NCI-H146 treated with DMSO at 0.1 percent for 48 hours (cell line): Measurements from ENCODE around the gene SCARF1.

Experiments
- DNase-seq: peaks from one replicate; lab custom pipeline; 2025; ENCODE audit not compliant: unreplicated experiment; lab: John Stamatoyannopoulos, UW

SCARF1 gene

GRCh38 chr17:1628856-1629503 lies 16.6 kb downstream of the SCARF1 start:
- DNase-seq, result peak; percentile 88

DNA sequence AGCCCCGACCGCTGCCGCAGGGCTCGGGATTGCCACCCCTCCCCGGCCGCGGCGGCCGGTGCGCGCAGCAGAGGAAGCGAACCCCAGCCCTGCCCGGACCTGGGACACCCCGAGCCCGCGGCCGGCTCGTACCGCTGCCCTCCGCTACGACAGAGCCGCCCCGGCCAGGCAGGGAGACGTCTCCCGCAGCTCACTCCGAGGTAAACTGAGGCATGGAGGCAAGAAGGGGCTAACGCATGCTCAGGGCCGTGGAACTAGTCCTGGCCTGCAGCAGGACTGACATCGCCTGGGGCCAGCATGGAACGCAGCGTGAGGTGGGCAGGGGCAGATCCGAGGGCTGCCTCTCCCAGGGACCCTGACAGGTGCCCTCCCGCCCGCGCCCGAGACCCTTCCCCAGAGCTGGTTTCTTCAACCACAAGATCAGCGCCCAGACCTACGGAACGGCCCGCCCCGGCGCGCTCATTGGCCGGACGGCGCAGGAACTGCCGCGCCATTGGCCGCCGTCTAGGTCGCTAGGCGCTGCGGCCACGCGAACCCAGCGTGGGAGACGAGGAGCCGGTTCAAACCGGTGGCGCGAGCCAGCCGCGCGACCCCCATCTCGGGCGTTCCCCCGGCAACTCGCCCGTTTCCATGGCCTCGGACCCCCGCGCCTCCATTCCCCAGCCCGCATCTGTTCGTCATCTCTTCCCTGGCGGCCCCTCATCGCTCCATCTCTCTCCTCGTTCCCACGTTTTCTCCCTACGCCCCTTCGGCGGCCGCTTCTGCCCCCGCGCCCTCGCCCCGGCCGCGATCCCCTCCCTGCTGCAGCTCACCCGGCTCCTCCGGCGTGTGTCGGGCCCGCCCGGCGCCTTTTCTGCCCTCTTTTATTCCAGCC lies 17.3 kb downstream of the SCARF1 start, which contains the start of gene SLC43A2:
TSS of gene SLC43A2 (minus strand) at position 853 of the 874 bp plus-strand sequence. CDS start 960 bp downstream, outside the sequence.
- peak; percentile 58 for DNase-seq

- no peak for DNase-seq
Observed at GRCh38 chr17:1627182-1627981, 18.1 kb downstream of the SCARF1 start.

GRCh38 chr17:1626333-1626732 lies 19.2 kb downstream of the SCARF1 start:
- no peak for DNase-seq

DNA sequence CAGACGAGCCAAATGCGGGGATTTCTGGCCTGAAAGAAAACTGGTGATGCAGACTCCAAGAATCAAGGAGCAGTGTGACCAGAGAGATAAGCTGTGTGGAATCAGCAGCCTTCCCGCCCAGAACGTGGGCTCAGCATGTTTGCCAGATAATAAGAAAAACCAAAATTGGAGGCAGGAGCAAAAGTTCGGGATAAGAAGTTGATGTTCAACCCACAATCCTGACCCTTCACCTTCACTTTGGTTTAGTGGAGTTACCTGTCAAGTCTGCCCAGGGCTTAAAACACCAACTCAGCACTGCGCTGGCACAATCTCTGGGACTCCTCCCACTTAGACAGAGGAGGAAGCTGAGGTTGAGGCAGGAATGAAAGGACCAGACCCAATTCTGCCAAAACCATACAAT lies 20.0 kb downstream of the SCARF1 start:
- DNase-seq, result no peak

DNA sequence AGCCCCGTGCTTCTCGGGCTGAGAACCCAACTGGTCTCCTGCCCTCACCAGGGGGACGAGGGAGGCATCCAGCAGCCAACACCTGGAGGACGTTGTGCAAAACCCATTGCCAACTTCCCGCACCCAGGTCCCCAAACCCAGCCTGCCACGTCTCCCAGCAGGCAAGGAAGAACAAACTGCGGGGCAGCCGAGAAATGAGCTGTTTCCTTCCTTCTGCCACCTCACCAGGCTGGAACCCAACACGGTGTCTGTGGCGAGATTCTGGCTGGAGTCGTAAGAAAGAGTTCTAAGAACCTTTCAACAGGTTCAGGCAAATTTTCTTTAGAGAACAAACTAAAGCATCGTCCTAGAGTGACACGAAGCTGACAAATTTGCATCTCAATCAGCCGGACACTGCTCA lies 20.5 kb downstream of the SCARF1 start:
- DNase-seq, result no peak

DNA sequence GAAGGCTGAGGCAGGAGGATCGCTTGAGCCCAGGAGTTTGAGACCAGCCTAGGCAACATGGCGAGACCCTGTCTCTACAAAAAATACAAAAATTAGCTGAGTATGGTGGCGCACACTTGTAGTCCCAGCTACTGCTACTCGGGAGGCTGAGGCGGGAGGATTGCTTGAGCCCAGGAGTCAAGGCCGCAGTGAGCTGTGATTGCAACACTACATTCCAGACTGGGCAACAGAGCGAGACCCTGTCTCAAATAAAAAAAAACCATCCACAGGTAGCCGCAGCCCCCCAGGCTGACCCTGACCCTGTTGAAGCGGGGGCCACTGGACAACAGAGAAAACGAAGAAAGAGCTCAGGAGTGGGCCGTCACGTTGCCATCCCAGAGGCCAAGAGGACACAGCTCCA lies 20.9 kb downstream of the SCARF1 start:
- DNase-seq, result no peak

DNA sequence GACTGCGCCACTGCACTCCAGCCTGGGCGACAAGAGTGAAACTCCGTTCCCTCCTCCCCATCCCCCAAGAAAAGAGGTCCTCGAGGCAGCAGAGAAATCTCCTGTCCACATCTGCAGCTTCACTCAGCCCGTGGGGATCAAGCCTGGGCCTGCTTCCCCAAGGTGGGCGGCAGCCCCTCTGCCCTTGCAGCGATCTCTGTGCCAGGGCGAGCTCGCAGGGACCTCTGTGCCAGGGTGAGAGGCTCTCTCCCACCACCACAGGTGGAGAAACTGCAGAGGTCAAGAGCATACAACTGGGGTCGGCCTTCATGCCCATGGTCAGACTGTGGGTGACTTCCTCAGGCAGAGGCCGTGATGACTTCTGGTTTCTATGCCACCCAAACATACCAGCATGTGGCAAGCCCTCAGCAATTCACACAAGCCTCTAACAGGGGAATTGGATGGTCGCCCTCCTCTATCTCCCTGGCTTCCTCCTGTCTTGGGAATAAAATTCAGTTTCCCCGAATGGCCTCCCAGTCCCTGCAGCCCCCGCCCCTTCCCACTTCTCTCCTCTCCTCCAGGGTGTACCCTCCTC lies 22.4 kb downstream of the SCARF1 start:
- no peak for DNase-seq

GRCh38 chr17:1621273-1621954 lies 24.1 kb downstream of the SCARF1 start:
- DNase-seq, result no peak

GRCh38 chr17:1620486-1620885 lies 25.0 kb downstream of the SCARF1 start:
- no peak for DNase-seq

GRCh38 chr17:1617620-1618174 lies 27.8 kb downstream of the SCARF1 start:
- DNase-seq, result no peak

DNA sequence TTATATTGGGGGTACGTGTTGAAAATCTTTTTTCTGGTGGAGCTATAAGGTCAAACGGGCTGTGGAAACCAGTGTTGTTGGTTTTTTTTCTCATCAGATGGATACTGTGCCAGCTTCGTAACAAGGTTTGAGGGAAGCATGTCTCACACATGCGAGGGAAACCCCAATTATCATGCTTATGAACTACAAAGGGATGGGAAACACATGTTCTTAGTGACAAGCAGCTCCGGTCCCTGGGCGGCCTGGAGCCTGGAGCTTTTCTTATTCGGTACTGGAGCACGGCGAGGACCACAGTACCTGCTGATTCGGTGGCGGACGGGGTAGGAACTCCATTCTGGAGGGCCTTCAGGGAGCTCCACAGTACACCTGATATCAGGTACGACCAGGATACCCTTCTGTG lies 29.4 kb downstream of the SCARF1 start:
- DNase-seq, result no peak

DNA sequence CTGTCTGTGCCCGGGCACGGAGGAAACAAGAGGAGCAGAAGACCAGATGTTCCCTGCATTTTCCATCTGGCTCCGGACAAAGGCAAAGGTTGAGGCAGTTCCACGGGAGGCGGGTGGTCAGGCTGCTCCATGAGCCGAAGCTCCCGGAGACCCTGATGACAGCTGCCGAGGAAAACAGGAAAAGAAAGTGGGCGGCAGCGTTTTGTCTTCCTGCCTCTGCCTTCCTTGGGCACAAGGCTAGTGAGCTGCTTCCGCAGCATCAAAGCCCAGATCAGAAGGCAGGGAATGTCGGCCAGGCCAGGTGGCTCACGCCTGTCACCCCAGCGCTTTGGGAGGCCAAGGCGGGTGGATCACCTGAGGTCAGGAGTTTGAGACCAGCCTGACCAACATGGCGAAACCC lies 33.1 kb downstream of the SCARF1 start:
- DNase-seq, result no peak

GRCh38 chr17:1611715-1612114 lies 33.8 kb downstream of the SCARF1 start:
- DNase-seq, result no peak

- no peak for DNase-seq
Observed at GRCh38 chr17:1608676-1609075, 36.9 kb downstream of the SCARF1 start.

GRCh38 chr17:1607971-1608320 lies 37.6 kb downstream of the SCARF1 start:
- DNase-seq, result no peak

GRCh38 chr17:1606352-1606985 lies 39.1 kb downstream of the SCARF1 start:
- DNase-seq, result peak; percentile 3

DNA sequence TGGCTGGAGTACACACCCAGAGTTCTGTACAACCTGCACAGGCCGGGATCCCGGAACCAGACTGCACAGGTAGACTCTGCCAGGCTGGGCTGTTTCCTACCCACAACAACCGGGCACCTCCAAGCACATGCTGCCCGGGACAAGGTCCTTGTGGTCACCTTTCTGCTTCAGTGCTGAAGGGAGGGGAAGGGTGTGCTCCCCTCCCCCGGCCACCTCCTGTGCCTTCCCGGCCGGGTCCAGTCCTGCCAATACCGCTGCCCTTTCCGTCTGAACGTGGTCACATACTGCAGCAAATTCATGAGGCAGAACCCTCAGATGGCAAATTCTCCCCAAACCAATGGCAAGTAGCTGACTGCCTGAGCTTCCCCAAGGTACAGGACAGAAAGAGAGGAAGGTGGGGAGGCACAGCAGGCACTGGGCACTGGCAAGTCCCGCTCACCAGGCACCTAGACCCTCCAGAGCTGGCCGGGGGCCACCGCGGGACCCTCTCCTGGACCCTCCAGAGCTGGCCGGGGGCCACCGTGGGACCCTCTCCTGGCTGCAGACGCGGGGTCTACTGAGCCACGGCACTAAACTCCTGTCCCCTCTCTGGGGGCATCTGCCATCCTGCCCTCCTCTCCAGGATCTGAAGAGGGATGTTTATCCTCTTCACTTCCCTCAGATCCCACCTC lies 39.7 kb downstream of the SCARF1 start:
- no peak for DNase-seq

- DNase-seq, result no peak
Observed at GRCh38 chr17:1604831-1605528, 40.6 kb downstream of the SCARF1 start.
